COR-L47 (cell line): ENCODE data around the gene MSL1.
A peak's percentile ranks its signal among the peaks of the same experiment; 100 is the strongest.

Experiments
- DNase-seq: peaks from one replicate; lab custom pipeline; 2025; lab: John Stamatoyannopoulos, UW

The MSL1 gene

DNA sequence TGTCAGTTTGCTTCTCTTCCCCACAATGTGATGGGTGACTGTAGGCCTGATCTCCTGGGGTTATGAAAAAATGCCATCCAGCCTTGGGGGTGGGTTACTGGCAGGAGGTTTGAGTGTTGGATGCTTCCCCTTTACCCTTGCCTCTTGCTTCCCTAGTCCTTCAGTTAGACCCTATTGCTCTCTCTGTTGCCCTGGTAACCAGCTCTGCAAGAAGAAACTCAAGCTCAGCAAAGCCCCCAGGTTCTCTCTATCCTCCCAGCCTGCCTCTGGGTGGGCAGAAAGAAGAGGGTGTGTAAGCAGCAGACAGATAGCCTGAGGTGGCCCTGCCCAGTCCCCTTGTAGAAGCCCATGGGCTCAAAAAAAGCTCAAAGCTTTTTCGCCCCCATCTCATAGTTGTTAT is 52.7 kb downstream of the MSL1 start:
- no peak for DNase-seq

DNA sequence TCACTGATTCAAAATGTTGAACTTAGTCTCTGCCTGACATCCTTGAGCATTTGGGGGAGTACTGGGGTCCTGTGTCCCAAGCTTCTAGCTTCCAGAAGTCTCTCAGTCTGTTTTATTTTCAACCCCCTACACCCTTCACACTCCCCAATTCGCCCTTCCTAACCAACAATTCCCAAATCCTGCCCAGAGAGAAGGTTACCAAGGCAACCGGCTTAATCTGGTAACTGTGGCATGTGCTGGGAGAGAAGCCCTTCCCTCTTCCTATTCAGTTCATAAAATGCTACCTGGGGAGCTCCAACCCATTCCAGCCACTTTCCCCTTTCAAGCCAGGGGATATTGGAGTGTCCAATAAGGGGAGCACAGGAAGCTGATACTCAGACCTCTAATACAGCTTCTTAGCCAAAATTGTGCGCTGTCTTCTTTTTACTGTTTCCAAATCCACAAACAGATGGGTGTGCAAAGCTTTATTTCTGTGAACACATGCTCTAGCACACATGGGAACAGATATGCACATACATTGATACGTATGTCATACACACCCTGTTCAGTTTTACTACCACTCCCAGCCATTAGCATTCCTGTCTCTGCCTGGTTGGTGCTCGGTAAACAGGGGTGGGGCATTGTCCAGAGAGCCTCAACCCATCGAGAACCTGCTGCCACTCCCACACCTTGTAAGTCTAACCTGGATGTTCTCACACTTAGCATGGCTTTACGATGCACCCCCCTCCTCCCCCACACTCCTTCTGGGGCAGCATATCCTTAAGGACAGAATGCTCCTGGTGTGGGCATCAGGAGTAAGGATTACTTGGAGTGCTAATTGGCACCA is 54.4 kb downstream of the MSL1 start:
- DNase-seq = no peak

DNA sequence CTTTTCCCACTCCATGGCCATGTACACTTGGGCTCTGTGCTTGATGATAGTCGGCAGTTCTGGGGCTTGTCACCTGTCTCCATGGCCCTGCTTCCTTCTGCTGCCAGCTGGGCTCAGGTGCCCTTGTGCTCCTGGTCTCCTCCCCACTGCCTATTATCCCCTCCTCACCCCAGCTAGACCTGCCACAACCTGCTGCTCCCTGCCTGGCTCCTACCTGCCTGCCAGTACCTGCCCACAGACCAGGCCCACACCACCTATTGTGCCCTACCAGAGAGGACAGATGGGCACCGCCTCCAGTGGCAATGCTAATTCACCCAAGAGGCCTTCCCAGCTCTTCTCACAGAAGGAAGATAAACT is 55.0 kb downstream of the MSL1 start:
- peak; percentile 10 for DNase-seq

DNA sequence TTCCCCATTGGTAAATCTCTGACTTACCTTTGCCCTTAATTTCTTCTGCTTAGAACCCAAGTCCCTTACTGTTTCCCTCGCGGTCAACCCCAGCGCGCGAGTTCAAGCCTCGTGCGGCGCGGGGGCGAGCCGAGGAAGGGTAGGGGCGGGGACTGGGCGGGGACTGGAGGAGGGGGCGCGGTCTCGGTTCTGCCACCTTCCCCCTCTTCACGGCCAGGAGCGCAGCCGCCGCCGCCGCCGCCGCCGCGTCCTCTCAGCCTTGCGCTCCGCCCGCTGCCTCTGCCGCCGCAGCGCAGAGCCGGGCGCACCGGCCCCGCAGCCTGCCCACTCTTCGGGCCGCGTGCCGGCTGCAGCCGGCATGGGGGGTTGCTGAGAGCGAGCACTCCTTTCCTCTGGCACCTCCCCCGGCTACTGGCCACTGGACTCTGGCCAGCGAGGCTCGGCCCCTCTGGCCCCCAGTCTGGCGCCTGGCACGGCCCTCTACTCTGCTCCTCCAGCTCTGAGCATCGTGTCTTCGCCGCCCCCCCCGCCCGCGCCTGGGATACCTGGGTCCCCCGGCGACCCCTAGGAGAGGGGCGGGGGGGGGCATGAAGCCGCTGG is 55.6 kb downstream of the MSL1 start, which contains the start of gene RAPGEFL1:
Gene RAPGEFL1 (plus strand): TSS at position 196 of the 600 bp plus-strand sequence. CDS start 392 bp downstream, at position 588.
- DNase-seq = peak; percentile 73

DNA sequence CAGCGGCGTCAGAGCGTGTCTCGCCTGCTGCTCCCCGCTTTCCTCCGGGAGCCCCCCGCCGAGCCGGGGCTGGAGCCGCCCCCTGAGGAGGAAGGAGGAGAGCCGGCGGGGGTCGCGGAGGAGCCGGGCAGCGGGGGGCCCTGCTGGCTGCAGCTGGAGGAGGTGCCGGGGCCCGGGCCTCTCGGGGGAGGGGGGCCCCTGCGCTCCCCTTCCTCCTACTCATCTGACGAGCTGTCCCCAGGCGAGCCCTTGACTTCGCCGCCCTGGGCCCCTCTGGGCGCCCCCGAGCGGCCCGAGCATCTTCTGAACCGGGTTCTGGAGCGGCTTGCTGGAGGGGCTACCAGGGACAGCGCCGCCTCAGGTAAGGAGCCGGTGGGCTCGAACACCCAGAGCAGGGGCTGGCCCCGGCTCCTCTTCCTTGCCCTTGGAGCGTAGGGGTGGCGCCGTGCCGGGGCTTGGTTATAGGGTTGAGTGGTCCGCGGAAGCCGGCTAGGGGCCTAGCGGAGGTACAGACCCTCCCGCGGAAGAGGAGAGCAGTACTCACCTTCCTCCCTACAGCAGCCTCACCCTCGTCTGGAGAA is 56.3 kb downstream of the MSL1 start:
- no peak for DNase-seq

DNA sequence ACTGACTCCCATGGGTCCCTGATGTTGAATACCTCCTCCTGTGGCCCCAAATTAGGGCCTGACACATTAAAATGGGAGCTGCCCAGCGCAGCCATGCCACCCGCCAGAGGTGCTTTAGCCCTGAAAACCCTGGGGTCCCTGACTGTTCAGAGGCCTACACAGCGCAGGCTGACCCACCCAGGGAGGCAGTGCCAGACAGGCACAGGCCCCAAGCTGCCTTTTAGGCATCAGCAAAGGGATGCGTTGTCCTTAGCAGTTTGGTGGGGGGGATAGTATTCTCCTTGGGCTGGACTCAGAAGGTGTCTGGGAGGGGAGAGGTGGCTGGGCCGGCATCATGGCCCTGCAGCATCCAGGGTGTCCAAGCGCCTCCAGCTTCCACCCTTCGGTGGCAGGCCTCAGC is 56.9 kb downstream of the MSL1 start:
- no peak for DNase-seq

DNA sequence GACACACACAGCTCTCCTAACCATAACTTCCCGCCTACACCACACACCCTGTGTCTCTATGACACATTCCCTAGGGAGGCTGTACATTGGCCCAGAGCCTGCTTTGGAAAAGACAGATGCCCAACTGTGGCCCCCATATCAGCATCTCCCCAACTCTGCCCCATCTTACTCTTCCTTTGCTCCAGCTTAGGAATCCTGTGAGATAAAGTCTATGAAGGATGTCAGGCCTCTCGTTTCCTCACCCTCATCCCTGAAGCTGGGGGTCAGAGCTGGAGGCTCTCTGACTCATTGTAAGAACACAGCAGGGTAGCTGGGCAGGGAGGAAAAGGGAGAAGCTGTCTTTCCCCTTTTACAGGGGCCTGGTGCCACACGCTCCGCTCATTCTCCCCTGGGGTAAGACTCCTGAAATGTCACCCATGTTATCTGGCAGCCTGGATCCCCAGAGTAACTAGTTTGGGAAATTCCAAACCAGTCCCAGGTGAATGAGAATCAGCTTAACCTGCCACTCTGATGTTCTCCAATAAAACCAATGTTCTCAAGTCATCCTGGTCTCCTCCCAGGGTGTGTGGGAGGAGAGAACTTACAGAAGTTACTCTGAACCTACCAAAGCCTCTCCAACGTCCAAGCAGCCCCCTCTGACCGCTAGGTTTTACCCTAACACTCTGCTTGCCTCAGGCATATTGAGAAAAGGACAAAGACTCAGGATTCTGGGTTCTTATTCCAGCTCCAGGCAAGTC is 58.3 kb downstream of the MSL1 start:
- no peak for DNase-seq

DNA sequence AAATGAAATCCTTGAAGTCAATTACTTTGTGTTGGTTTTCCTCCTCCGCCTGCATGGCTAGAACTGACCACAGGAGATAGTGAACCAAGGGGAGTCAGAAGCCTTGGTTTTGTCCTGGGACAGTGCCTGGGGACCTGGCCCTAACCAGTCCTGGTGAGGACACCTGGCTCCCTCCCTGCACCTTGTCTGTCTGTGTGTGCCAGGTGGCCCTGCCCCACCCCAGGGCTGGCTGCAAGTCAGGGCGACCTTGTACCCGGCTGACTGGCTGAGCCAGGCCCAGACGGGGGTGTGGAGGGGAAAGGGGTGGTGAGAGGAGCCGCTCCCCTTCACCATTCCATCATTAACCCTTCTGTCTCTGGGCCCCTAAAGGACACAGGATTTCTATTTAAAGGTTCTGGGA is 58.9 kb downstream of the MSL1 start:
- DNase-seq = no peak

DNA sequence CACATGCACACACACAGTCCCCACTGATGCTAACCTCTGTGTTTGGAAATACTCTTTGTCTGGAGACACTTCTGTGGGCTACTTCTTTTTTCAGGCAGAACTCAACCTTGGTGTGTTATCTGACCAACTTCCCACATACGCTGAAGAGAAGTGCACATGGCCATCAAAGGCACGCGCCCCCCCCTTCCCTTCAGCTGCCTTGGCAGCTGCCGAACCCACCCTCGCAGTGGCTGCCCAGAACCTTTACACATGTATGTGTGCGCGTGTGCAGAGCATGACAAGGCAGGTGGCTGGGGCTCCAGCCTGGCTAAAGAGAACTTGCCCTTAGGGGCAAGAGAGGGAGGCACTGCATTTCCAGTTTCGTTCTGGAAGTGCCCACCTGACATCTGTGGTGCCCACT is 59.4 kb downstream of the MSL1 start:
- DNase-seq = no peak

DNA sequence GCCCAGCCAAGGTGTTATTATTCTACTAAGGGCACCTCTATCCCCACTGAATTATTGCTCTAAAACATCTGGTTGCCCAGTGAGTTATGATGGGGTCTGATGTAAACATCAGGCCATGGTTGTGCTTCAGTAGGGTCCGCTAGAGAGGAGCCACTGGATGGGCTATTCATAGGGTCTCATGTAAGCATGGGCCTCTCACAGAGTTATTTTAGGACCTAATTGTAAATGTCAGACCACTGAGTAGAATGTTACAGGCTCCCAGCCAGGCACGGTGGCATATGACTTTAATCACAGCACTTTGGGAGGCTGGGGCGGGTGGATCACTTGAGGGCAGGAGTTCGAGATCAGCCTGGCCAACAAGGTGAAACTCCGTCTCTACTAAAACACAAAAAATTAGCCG is 60.8 kb downstream of the MSL1 start:
- no peak for DNase-seq
